GM23248 (cell line): Measurements from ENCODE around the gene NLK. TPM values are rescaled to one million over a fixed set of nuclear protein-coding genes. Genes with fewer than 3 reads are reported as not detected.
"Not testable (repeated sequence)": the region's sequence is repeated elsewhere in the genome, so short reads cannot be mapped to it uniquely, and the experiment has no call there.

Experiments
- DNase-seq: peaks from one replicate; pipeline ENCODE4 v3.0.0-alpha.2; 2015
- H2AFZ ChIP-seq: fragments of 200-600 bp; sonication (generic); 2 replicates; pipeline ENCODE4 v1.6.1; 2016; ENCODE audit warnings: antibody characterized with exemption
- H3F3A ChIP-seq: fragments of 200-600 bp; sonication (generic); 2 replicates; pipeline ENCODE4 v1.6.1; 2016; ENCODE audit warnings: mild to moderate bottlenecking, antibody characterized with exemption, mixed run types; ENCODE audit not compliant: insufficient read depth
- H3K27ac ChIP-seq: fragments of 200-600 bp; sonication (generic); 2 replicates; pipeline ENCODE4 v1.5.1; 2016; ENCODE audit warnings: mild to moderate bottlenecking
- H3K27me3 ChIP-seq: fragments of 200-600 bp; sonication (generic); replicated peaks from 2 replicates; pipeline ENCODE4 v1.6.1; 2016; ENCODE audit warnings: mild to moderate bottlenecking; ENCODE audit not compliant: insufficient read depth
- H3K36me3 ChIP-seq: fragments of 200-600 bp; sonication (generic); 2 replicates; pipeline ENCODE4 v1.6.1; 2016; ENCODE audit warnings: low read depth, mild to moderate bottlenecking
- H3K4me1 ChIP-seq: fragments of 200-600 bp; sonication (generic); 2 replicates; pipeline ENCODE4 v1.6.1; 2016; ENCODE audit warnings: mild to moderate bottlenecking; ENCODE audit not compliant: insufficient read depth
- H3K4me2 ChIP-seq: fragments of 200-600 bp; sonication (generic); one replicate; pipeline ENCODE4 v1.6.1; 2016; ENCODE audit warnings: mild to moderate bottlenecking; ENCODE audit not compliant: unreplicated experiment
- H3K4me3 ChIP-seq: fragments of 200-600 bp; sonication (generic); 2 replicates; pipeline ENCODE4 v1.5.1; 2016; ENCODE audit warnings: mild to moderate bottlenecking
- H3K79me2 ChIP-seq: fragments of 200-600 bp; sonication (generic); 2 replicates; pipeline ENCODE4 v1.6.1; 2016; ENCODE audit warnings: mild to moderate bottlenecking; ENCODE audit not compliant: insufficient read depth
- H3K9ac ChIP-seq: fragments of 200-600 bp; sonication (generic); 2 replicates; pipeline ENCODE4 v1.6.1; 2016; ENCODE audit warnings: mild to moderate bottlenecking
- H3K9me2 ChIP-seq: fragments of 200-600 bp; sonication (generic); 2 replicates; pipeline ENCODE4 v1.6.1; 2016; ENCODE audit warnings: mixed run types, mild to moderate bottlenecking, moderate library complexity; ENCODE audit not compliant: insufficient read depth
- H3K9me3 ChIP-seq: fragments of 200-600 bp; sonication (generic); one replicate; pipeline ENCODE4 v1.6.1; 2017; ENCODE audit warnings: low read depth
- H4K20me1 ChIP-seq: fragments of 200-600 bp; sonication (generic); 2 replicates; pipeline ENCODE4 v1.6.0; 2016; ENCODE audit not compliant: insufficient read depth
- EZH2 ChIP-seq: fragments of 200-600 bp; sonication (generic); IDR thresholded peaks from 2 replicates; pipeline ENCODE4 v1.6.1; 2018; ENCODE audit warnings: antibody characterized with exemption, mild to moderate bottlenecking; ENCODE audit not compliant: insufficient read depth, poor library complexity, severe bottlenecking
- EZH2phosphoT487 ChIP-seq: fragments of 200-600 bp; sonication (generic); IDR thresholded peaks from 2 replicates; pipeline ENCODE4 v1.6.1; 2018; ENCODE audit warnings: antibody characterized with exemption, moderate library complexity, mild to moderate bottlenecking, low read depth; ENCODE audit not compliant: insufficient read depth
- WGBS, 2 experiments: methylation state at CpG; one replicate each; pipeline ENCODE4 v1.1.6; 2015 to 2017; ENCODE audit warnings: low lambda C conversion rate in 2 of 2, low coverage in 1 of 2; ENCODE audit errors: missing lambda C conversion rate in 2 of 2; 5-methylcytosine and 5-hydroxymethylcytosine counted together
- in situ Hi-C: fragments of 300-500 bp; cut with MboI; formaldehyde crosslinking; loops from 2 replicates; pipeline ENCODE4 v1.15.0; 2020
- polyA plus RNA-seq: library from polyadenylated mRNA; unstranded; fragments of >200 nt; fragmentation: Nextera tagmentation; extraction: Ambion mirVana; gene quantifications from 2 replicates; pipeline ENCODE4 v1.2.1, GENCODE V29; 2016
- total RNA-seq: library from RNA; depleted of rRNA; stranded (reverse); fragments of >200 nt; shearing (Covaris generic); gene quantifications from 2 replicates; pipeline ENCODE4 v1.2.3, GENCODE V29; 2014

The NLK gene
- total and polyA plus RNA-seq, 2 experiments from 2014 or later, result 3.8 to 17.6 TPM

GRCh38 chr17:28097254-28097653 lies 54.8 kb downstream of the NLK start:
- in situ Hi-C loops, result no loop called here
- no peak overlapping the region for H3K9ac ChIP-seq
- no peak overlapping the region for H3K4me2 ChIP-seq
- no peaks in the 10 kb centered on the region for H3K9me3 ChIP-seq
- no peaks in the 10 kb centered on the region; the same call in 1 of the 2 replicates for H3K36me3 ChIP-seq
- DNase-seq, result no peak
- H4K20me1 ChIP-seq, result 0 out of 2 replicates have a peak, but pooled peaks cover 4% of the 10 kb centered on the region
- H3K4me3 ChIP-seq, result no peak overlapping the region
- no peaks in the 10 kb centered on the region for H3K27me3 ChIP-seq
- WGBS, 2 experiments, result 51 to 64% methylated on average over 1 of the region's 1 CpG
- H2AFZ ChIP-seq, result no peak overlapping the region
- H3F3A ChIP-seq, result no peaks in the 10 kb centered on the region
- H3K27ac ChIP-seq, result no peak overlapping the region
- peaks cover 96% of the 10 kb centered on the region for H3K79me2 ChIP-seq
- no peaks in the 10 kb centered on the region for H3K9me2 ChIP-seq
- no peak for TF ChIP-seq EZH2phosphoT487
- no peak for TF ChIP-seq EZH2
- no peaks in the 10 kb centered on the region for H3K4me1 ChIP-seq

DNA sequence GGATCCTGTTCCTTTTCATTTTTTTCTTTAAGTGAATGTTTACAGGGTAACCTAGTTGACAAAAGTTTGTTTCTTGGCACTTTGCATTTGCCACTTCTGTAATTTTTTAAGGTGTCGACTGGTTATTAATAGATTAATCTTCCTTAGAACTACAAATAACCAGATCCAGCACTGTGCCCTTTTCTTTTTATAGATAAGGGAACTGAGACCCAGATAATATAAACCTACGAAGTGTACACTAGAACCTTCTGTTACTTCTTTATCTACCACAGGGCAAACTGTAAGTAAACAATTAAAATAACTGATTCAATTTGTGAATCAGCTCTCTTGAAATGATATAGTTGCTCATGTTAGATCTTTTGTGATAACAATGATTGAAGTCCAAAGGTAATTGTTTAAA lies 55.4 kb downstream of the NLK start:
- TF ChIP-seq EZH2 (no peak), EZH2phosphoT487 (no peak)
- DNase-seq, result no peak
- Histone ChIP-seq H3K9me3 (no peaks in the 10 kb centered on the region), H4K20me1 (0 out of 2 replicates have a peak, but pooled peaks cover 4% of the 10 kb centered on the region), H3K9ac (no peak overlapping the region), H2AFZ (no peak overlapping the region), H3K27me3 (no peaks in the 10 kb centered on the region), H3K4me3 (no peak overlapping the region), H3F3A (no peaks in the 10 kb centered on the region), H3K27ac (no peak overlapping the region), H3K4me2 (no peak overlapping the region), H3K4me1 (no peaks in the 10 kb centered on the region), H3K9me2 (no peaks in the 10 kb centered on the region), H3K79me2 (peaks cover 97% of the 10 kb centered on the region), H3K36me3 (no peaks in the 10 kb centered on the region; the same call in 1 of the 2 replicates)
- 96 to 100% methylated on average over 2 of the region's 2 CpGs for WGBS, 2 experiments
- in situ Hi-C loops, result no loop called here

DNA sequence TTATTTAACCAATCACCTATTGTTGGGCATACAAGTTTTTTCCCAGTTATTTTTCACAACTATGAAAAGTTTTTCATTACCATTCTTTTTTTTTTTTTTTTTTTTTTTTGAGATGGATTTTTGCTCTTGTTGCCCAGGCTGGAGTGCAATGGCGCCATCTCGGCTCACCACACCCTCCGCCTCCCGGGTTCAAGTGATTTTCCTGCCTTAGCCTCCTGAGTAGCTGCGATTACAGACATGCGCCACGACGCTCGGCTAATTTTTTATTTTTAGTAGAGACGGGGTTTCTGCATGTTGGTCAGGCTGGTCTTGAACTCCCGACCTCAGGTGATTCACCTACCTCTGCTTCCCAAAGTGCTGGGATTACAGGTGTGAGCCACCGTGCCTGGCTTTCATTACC lies 56.1 kb downstream of the NLK start:
- in situ Hi-C loops, result not testable (repeated sequence)
- whole genome bisulfite sequencing, 2 experiments, result 98 to 99% methylated on average over 12 of the region's 12 CpGs

GRCh38 chr17:28100251-28100650 lies 57.8 kb downstream of the NLK start:
- WGBS, 2 experiments, result 51 to 63% methylated on average over 1 of the region's 1 CpG

More for the DNA sequence above, 56.1 kb downstream of the NLK start:
- H3K9me3 ChIP-seq, H3K27me3 ChIP-seq, H3F3A ChIP-seq, H3K9ac ChIP-seq, H3K9me2 ChIP-seq, DNase-seq, H3K4me3 ChIP-seq, H3K27ac ChIP-seq, H4K20me1 ChIP-seq, H3K36me3 ChIP-seq, H3K4me1 ChIP-seq, H2AFZ ChIP-seq, H3K4me2 ChIP-seq: not testable (repeated sequence)
- H3K79me2 ChIP-seq, result peaks cover 97% of the 10 kb centered on the region

GRCh38 chr17:28100936-28101335 lies 58.5 kb downstream of the NLK start:
- 93 to 94% methylated on average over 1 of the region's 1 CpG for WGBS, 2 experiments
- Histone ChIP-seq H3K4me1 (no peaks in the 10 kb centered on the region), H3K4me3 (no peak overlapping the region), H3K36me3 (no peaks in the 10 kb centered on the region; the same call in 1 of the 2 replicates), H3K79me2 (peaks cover 97% of the 10 kb centered on the region), H4K20me1 (peaks cover 11% of the 10 kb centered on the region; the same call in 1 of the 2 replicates), H3K9ac (no peak overlapping the region), H3K27ac (no peak overlapping the region), H3K9me2 (no peaks in the 10 kb centered on the region), H2AFZ (no peak overlapping the region), H3K4me2 (no peak overlapping the region), H3K27me3 (no peaks in the 10 kb centered on the region), H3F3A (no peaks in the 10 kb centered on the region), H3K9me3 (no peaks in the 10 kb centered on the region)
- TF ChIP-seq EZH2 (no peak), EZH2phosphoT487 (no peak)
- in situ Hi-C loops, result no loop called here
- no peak for DNase-seq

More at GRCh38 chr17:28100251-28100650, 57.8 kb downstream of the NLK start:
- Histone ChIP-seq H3K4me3 (no peak overlapping the region), H3K9ac (no peak overlapping the region), H3K36me3 (no peaks in the 10 kb centered on the region; the same call in 1 of the 2 replicates), H3K4me1 (no peaks in the 10 kb centered on the region), H3F3A (no peaks in the 10 kb centered on the region), H4K20me1 (peaks cover 11% of the 10 kb centered on the region; the same call in 1 of the 2 replicates), H3K9me2 (no peaks in the 10 kb centered on the region), H3K79me2 (peaks cover 97% of the 10 kb centered on the region), H3K4me2 (no peak overlapping the region), H3K27me3 (no peaks in the 10 kb centered on the region), H3K9me3 (no peaks in the 10 kb centered on the region), H3K27ac (no peak overlapping the region), H2AFZ (no peak overlapping the region)
- in situ Hi-C loops, result no loop called here
- TF ChIP-seq EZH2, result no peak
- TF ChIP-seq EZH2phosphoT487, result no peak
- DNase-seq, result no peak
